Smooth muscle cell (in vitro differentiated cells): ENCODE measurements around the gene CILP2. TPM values are rescaled to one million over a fixed set of nuclear protein-coding genes. Genes with fewer than 3 reads are reported as not detected.
A peak's percentile ranks its signal among the peaks of the same experiment; 100 is the strongest.

Experiments
- DNase-seq: peaks from one replicate; lab custom pipeline; 2025; ENCODE audit not compliant: unreplicated experiment; lab: John Stamatoyannopoulos, UW
- H2AFZ ChIP-seq: fragments of 200-600 bp; sonication (generic); 2 replicates; pipeline ENCODE4 v1.6.0; 2016; ENCODE audit warnings: antibody characterized with exemption, low read depth, mild to moderate bottlenecking
- H3F3A ChIP-seq: fragments of 200-600 bp; sonication (generic); 2 replicates; pipeline ENCODE4 v1.6.0; 2017; ENCODE audit warnings: antibody characterized with exemption, low read depth
- H3K27ac ChIP-seq: fragments of 200-600 bp; sonication (generic); 2 replicates; pipeline ENCODE4 v1.5.1; 2016; ENCODE audit warnings: low read depth, mild to moderate bottlenecking
- H3K27me3 ChIP-seq: fragments of 200-600 bp; sonication (generic); 2 replicates; pipeline ENCODE4 v1.6.1; 2016; ENCODE audit warnings: low read depth, mild to moderate bottlenecking
- H3K36me3 ChIP-seq: fragments of 200-600 bp; sonication (generic); 2 replicates; pipeline ENCODE4 v1.5.1; 2016; ENCODE audit warnings: low read depth
- H3K4me1 ChIP-seq: fragments of 200-600 bp; sonication (generic); 2 replicates; pipeline ENCODE4 v1.5.1; 2016; ENCODE audit warnings: low read depth
- H3K4me2 ChIP-seq: fragments of 200-600 bp; sonication (generic); 2 replicates; pipeline ENCODE4 v1.6.0; 2016; ENCODE audit warnings: mild to moderate bottlenecking
- H3K4me3 ChIP-seq: fragments of 200-600 bp; sonication (generic); 2 replicates; pipeline ENCODE4 v1.5.1; 2016; ENCODE audit warnings: mild to moderate bottlenecking
- H3K79me2 ChIP-seq: fragments of 200-600 bp; sonication (generic); 2 replicates; pipeline ENCODE4 v1.6.0; 2016; ENCODE audit warnings: low read depth, mild to moderate bottlenecking
- H3K9ac ChIP-seq: fragments of 200-600 bp; sonication (generic); 2 replicates; pipeline ENCODE4 v1.6.0; 2016; ENCODE audit warnings: low read depth
- H3K9me3 ChIP-seq: fragments of 200-600 bp; sonication (generic); replicated peaks from 2 replicates; pipeline ENCODE4 v1.5.1; 2016; ENCODE audit warnings: low read depth
- H4K20me1 ChIP-seq: fragments of 200-600 bp; sonication (generic); 2 replicates; pipeline ENCODE4 v1.6.0; 2016; ENCODE audit warnings: low read depth
- CTCF ChIP-seq: fragments of 200-600 bp; sonication (generic); IDR thresholded peaks from 2 replicates; pipeline ENCODE4 v1.5.1; 2017; ENCODE audit warnings: borderline replicate concordance, mild to moderate bottlenecking, antibody characterized with exemption; ENCODE audit not compliant: insufficient read depth, poor library complexity, severe bottlenecking
- WGBS: methylation state at CpG from one replicate; pipeline ENCODE4 v1.1.7; 2016; ENCODE audit warnings: low lambda C conversion rate; 5-methylcytosine and 5-hydroxymethylcytosine counted together
- polyA plus RNA-seq: library from polyadenylated mRNA; unstranded; fragments of >200 nt; fragmentation: Nextera tagmentation; extraction: Ambion mirVana; gene quantifications from 2 replicates; pipeline ENCODE4 v1.2.1, GENCODE V29; 2016
- total RNA-seq: library from RNA; depleted of rRNA; stranded (reverse); fragments of >200 nt; gene quantifications from 2 replicates; pipeline ENCODE4 v1.2.3, GENCODE V29; 2014

The CILP2 gene
- total and polyA plus RNA-seq, 2 experiments from 2014 or later: 27.2 to 95.0 TPM

GRCh38 chr19:19490214-19490968 lies 47.7 kb upstream of the CILP2 start:
- WGBS: 48% methylated on average over 20 of the region's 20 CpGs
- Histone ChIP-seq H3K4me1 (peaks cover 20% of the 10 kb centered on the region), H4K20me1 (peaks cover 30% of the 10 kb centered on the region), H3K9ac (no peak overlapping the region), H2AFZ (no peak overlapping the region), H3K36me3 (no peaks in the 10 kb centered on the region), H3F3A (peaks cover 19% of the 10 kb centered on the region), H3K79me2 (peaks cover 31% of the 10 kb centered on the region), H3K4me2 (no peak overlapping the region), H3K27ac (peak overlapping the region; percentile 81), H3K4me3 (no peak overlapping the region), H3K9me3 (no peaks in the 10 kb centered on the region), H3K27me3 (no peaks in the 10 kb centered on the region)
- DNase-seq: peak; percentile 33
- TF ChIP-seq CTCF: peak; percentile 83

GRCh38 chr19:19491321-19492025 lies 46.6 kb upstream of the CILP2 start:
- peaks cover 20% of the 10 kb centered on the region for H3K4me1 ChIP-seq
- H3K9ac ChIP-seq: no peak overlapping the region
- H3K4me2 ChIP-seq: no peak overlapping the region
- no peaks in the 10 kb centered on the region for H3K36me3 ChIP-seq
- peaks cover 26% of the 10 kb centered on the region for H4K20me1 ChIP-seq
- TF ChIP-seq CTCF: no peak
- peaks cover 14% of the 10 kb centered on the region for H3F3A ChIP-seq
- no peak overlapping the region for H3K4me3 ChIP-seq
- H3K79me2 ChIP-seq: peaks cover 35% of the 10 kb centered on the region
- no peaks in the 10 kb centered on the region for H3K9me3 ChIP-seq
- WGBS: 95% methylated on average over 15 of the region's 15 CpGs
- DNase-seq: no peak
- H2AFZ ChIP-seq: no peak overlapping the region
- no peak overlapping the region for H3K27ac ChIP-seq
- no peaks in the 10 kb centered on the region for H3K27me3 ChIP-seq

GRCh38 chr19:19492026-19492610 lies 45.9 kb upstream of the CILP2 start:
- H3F3A ChIP-seq: peaks cover 14% of the 10 kb centered on the region
- H3K4me1 ChIP-seq: peaks cover 20% of the 10 kb centered on the region
- H3K9ac ChIP-seq: no peak overlapping the region
- no peak overlapping the region for H3K27ac ChIP-seq
- H4K20me1 ChIP-seq: peaks cover 26% of the 10 kb centered on the region
- peaks cover 39% of the 10 kb centered on the region for H3K79me2 ChIP-seq
- no peak for DNase-seq
- H3K4me2 ChIP-seq: no peak overlapping the region
- H3K9me3 ChIP-seq: no peaks in the 10 kb centered on the region
- 94% methylated on average over 21 of the region's 21 CpGs for WGBS
- no peaks in the 10 kb centered on the region for H3K27me3 ChIP-seq
- H3K4me3 ChIP-seq: no peak overlapping the region
- H2AFZ ChIP-seq: no peak overlapping the region
- H3K36me3 ChIP-seq: no peaks in the 10 kb centered on the region
- no peak for TF ChIP-seq CTCF
